ENCODE data around the gene VIM. TPM values are rescaled to one million over a fixed set of nuclear protein-coding genes. Genes with fewer than 3 reads are reported as not detected.
A peak's percentile ranks its signal among the peaks of the same experiment; 100 is the strongest.

The VIM gene
- total RNA-seq, 4 donors from 2014 or later, result 697 to 1,198 (median 1,024) TPM

DNA sequence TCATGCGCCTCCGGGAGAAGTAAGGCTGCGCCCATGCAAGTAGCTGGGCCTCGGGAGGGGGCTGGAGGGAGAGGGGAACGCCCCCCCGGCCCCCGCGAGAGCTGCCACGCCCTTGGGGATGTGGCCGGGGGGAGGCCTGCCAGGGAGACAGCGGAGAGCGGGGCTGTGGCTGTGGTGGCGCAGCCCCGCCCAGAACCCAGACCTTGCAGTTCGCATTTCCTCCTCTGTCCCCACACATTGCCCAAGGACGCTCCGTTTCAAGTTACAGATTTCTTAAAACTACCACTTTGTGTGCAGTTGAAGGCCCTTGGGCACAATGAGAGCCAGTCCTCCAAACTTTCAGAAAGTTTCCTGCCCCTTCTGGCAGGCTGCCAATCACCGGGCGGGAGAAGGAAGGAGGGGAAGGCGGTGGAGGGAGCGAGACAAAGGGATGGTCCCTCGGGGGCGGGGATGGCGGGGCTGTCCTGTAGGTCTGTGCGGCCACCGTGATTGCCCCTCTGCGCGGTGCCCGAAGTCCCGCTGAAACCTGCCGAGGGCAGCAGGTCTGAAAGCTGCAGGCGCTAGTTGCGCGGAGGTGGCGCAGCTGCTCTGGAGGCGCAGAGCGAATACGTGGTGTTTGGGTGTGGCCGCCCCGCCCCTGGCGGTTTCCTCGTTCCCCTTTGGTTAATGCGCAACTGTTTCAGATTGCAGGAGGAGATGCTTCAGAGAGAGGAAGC is 2.1 kb downstream of the VIM start:
- WGBS, result 1% methylated on average over 8 of the region's 43 CpGs
- peak overlapping the region; percentile 68 for H3K4me3 ChIP-seq
- no peaks in the 10 kb centered on the region for H3K9me3 ChIP-seq
- H3K27me3 ChIP-seq, result peaks cover 5% of the 10 kb centered on the region
- peaks cover 63% of the 10 kb centered on the region for H3K4me1 ChIP-seq
- TF ChIP-seq POLR2A (IDR thresholded peaks at IDR 0.05) (peak in 1 of 2 donors; percentile 36), POLR2AphosphoS5 (IDR thresholded peaks at IDR 0.05) (peak in 2 of 3 donors; percentile 32 to 88)
- TF ChIP-seq, protein P1, sequence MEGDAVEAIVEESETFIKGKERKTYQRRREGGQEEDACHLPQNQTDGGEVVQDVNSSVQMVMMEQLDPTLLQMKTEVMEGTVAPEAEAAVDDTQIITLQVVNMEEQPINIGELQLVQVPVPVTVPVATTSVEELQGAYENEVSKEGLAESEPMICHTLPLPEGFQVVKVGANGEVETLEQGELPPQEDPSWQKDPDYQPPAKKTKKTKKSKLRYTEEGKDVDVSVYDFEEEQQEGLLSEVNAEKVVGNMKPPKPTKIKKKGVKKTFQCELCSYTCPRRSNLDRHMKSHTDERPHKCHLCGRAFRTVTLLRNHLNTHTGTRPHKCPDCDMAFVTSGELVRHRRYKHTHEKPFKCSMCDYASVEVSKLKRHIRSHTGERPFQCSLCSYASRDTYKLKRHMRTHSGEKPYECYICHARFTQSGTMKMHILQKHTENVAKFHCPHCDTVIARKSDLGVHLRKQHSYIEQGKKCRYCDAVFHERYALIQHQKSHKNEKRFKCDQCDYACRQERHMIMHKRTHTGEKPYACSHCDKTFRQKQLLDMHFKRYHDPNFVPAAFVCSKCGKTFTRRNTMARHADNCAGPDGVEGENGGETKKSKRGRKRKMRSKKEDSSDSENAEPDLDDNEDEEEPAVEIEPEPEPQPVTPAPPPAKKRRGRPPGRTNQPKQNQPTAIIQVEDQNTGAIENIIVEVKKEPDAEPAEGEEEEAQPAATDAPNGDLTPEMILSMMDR (IDR thresholded peaks at IDR 0.05), result no peak
- DNase-seq (ENCODE audit: low spot score in 2 of 2), result peak; percentile 91 to 92
- H3K27ac ChIP-seq, result peak overlapping the region; percentile 99
- peaks cover 24% of the 10 kb centered on the region for H3K36me3 ChIP-seq

DNA sequence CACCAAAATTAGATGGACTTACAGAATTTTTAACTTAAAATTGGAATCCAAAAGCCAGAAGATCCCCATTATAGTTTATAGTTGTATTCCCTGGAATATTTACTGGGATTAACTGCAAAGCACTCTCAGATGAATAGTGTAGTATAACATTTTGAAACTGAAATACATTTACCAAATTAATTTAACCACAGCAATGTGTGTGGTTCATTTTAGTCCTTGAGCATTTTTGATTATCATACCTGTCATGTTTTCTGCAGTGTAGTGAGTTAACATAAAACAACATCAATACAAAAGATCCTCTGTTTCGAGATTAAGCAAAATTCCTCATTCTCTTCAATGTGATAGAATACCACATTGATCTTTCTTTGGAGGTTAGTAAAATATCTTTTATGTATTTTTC is 3.7 kb downstream of the VIM start:
- 50% methylated on average over 1 of the region's 1 CpG for WGBS
- peaks cover 71% of the 10 kb centered on the region for H3K4me1 ChIP-seq
- DNase-seq (ENCODE audit: low spot score in 2 of 2), result no peak
- TF ChIP-seq EP300 (IDR thresholded peaks at IDR 0.05) (no peak), POLR2A (IDR thresholded peaks at IDR 0.05) (no peak), POLR2AphosphoS5 (IDR thresholded peaks at IDR 0.05) (no peak)
- TF ChIP-seq, protein P1 (IDR thresholded peaks at IDR 0.05), result no peak
- H3K36me3 ChIP-seq, result peaks cover 39% of the 10 kb centered on the region
- H3K27ac ChIP-seq, result peak overlapping the region; percentile 99
- peak overlapping the region; percentile 68 for H3K4me3 ChIP-seq
- no peaks in the 10 kb centered on the region for H3K9me3 ChIP-seq
- peaks cover 5% of the 10 kb centered on the region for H3K27me3 ChIP-seq

DNA sequence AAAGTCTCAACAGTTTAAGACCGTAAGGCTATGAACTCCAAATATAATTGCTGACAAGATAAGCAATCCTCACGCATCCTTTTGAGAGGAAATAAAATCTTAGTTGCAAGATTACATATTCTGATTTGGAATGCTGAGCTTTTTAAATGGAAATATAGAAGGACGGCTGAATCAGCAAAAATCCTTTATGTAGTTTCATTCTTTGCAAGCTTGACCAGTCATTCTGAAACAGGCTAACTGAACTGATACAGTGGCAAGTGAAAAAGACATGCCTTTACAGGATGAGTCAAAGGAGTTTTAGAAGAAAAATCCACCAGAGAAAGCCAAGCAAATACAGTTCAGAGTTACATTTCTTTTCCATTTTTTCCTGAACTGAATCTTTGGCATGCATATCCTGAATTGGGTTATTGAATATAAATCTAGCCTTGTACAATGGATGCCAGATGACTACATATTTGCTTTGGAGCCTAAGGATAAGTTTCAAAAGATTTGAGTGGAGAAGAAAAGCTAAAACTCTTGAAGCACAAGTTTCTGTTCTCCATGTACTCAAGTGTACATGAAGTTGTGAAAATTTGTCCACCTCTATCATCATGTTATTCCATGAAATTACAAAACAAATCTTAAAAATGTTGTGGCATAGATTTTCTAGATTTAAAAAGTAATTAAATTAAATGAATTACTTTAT is 4.4 kb downstream of the VIM start:
- H3K27me3 ChIP-seq, result peaks cover 5% of the 10 kb centered on the region
- H3K4me1 ChIP-seq, result peaks cover 66% of the 10 kb centered on the region
- H3K36me3 ChIP-seq, result peaks cover 46% of the 10 kb centered on the region
- 32% methylated on average over 3 of the region's 3 CpGs for WGBS
- H3K9me3 ChIP-seq, result no peaks in the 10 kb centered on the region
- DNase-seq (ENCODE audit: low spot score in 2 of 2), result no peak
- no peak for TF ChIP-seq EP300 (IDR thresholded peaks at IDR 0.05)
- TF ChIP-seq POLR2A (IDR thresholded peaks at IDR 0.05), result no peak
- TF ChIP-seq POLR2AphosphoS5 (IDR thresholded peaks at IDR 0.05), result no peak
- TF ChIP-seq, protein P1 (IDR thresholded peaks at IDR 0.05), result no peak
- H3K27ac ChIP-seq, result peak overlapping the region; percentile 99
- H3K4me3 ChIP-seq, result peak overlapping the region; percentile 68

DNA sequence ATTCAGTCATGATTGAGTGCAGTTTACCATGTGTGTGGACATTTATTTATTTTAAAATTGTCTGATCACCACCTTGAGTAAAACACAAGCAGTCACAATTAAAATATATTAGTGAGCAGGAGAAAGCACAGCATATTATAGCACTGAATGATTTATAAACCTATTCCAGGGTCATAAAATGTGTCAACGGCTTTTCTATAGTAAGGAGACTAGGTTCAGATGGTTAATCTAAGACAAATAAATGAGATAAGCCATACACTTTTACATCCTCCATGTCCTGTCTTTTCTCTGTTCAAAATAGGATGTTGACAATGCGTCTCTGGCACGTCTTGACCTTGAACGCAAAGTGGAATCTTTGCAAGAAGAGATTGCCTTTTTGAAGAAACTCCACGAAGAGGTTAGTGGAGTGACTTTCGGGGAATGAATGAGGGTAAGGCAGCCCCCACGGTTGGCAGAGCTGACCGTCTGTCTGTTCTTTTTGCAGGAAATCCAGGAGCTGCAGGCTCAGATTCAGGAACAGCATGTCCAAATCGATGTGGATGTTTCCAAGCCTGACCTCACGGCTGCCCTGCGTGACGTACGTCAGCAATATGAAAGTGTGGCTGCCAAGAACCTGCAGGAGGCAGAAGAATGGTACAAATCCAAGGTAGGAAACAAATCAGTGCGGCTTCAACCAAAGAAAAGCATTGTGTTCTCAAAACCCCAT is 5.4 kb downstream of the VIM start:
- DNase-seq (ENCODE audit: low spot score in 2 of 2), result no peak
- Histone ChIP-seq H3K4me1 (peaks cover 62% of the 10 kb centered on the region), H3K9me3 (no peaks in the 10 kb centered on the region), H3K36me3 (peaks cover 50% of the 10 kb centered on the region), H3K4me3 (peak overlapping the region; percentile 68), H3K27me3 (peaks cover 5% of the 10 kb centered on the region), H3K27ac (peak overlapping the region; percentile 59)
- WGBS, result 65% methylated on average over 14 of the region's 14 CpGs
- TF ChIP-seq EP300 (IDR thresholded peaks at IDR 0.05) (no peak), POLR2A (IDR thresholded peaks at IDR 0.05) (no peak), POLR2AphosphoS5 (IDR thresholded peaks at IDR 0.05) (peak in 2 of 3 donors; percentile 36 to 40)
- TF ChIP-seq, protein P1 (IDR thresholded peaks at IDR 0.05), result no peak

All from suprapubic skin (tissue), 4 donors.